Urothelium cell line (cell line): Measurements from ENCODE around the gene FOXN3.
A peak's percentile ranks its signal among the peaks of the same experiment; 100 is the strongest.
"Not testable (repeated sequence)": the region's sequence is repeated elsewhere in the genome, so short reads cannot be mapped to it uniquely, and the experiment has no call there.

ENCODE experiments used
- DNase-seq: peaks from one replicate; pipeline ENCODE4 v3.0.0; 2011; ENCODE audit warnings: low spot score, mixed read lengths
- FAIRE-seq: peaks from 2 replicates; lab custom pipeline; 2011; peaks lifted over from hg19 to GRCh38; lab: Jason Lieb, UNC

FOXN3 gene

GRCh38 chr14:89309670-89310177, 107.3 kb downstream of the FOXN3 start:
- FAIRE-seq (no peak), DNase-seq (no peak)

GRCh38 chr14:89308232-89308959, 108.6 kb downstream of the FOXN3 start:
- DNase-seq (no peak), FAIRE-seq (no peak)

DNA sequence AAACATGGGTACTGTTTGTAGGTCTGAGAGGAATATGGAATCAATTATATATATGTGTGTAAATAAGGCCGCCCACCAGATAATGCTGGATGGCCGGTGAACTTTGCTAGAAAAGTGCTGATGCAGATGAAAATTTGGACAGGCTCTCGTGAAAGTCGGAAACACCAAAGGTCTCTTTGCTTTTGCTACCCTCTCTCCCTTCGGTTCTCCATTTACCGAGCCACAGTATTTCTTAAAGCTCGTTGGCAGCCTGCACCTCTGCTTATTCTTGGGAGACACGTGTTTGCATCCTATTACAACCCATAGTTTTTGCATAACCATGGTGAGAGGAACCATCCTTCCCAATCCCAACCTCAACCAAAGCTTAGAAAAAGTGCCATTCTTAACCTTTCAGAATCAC, 109.6 kb downstream of the FOXN3 start:
- no peak for FAIRE-seq
- no peak for DNase-seq

- FAIRE-seq (no peak), DNase-seq (no peak)
Observed at GRCh38 chr14:89304972-89305703, 111.9 kb downstream of the FOXN3 start.

- DNase-seq (no peak), FAIRE-seq (no peak)
Observed at GRCh38 chr14:89304561-89304960, 112.5 kb downstream of the FOXN3 start.

DNA sequence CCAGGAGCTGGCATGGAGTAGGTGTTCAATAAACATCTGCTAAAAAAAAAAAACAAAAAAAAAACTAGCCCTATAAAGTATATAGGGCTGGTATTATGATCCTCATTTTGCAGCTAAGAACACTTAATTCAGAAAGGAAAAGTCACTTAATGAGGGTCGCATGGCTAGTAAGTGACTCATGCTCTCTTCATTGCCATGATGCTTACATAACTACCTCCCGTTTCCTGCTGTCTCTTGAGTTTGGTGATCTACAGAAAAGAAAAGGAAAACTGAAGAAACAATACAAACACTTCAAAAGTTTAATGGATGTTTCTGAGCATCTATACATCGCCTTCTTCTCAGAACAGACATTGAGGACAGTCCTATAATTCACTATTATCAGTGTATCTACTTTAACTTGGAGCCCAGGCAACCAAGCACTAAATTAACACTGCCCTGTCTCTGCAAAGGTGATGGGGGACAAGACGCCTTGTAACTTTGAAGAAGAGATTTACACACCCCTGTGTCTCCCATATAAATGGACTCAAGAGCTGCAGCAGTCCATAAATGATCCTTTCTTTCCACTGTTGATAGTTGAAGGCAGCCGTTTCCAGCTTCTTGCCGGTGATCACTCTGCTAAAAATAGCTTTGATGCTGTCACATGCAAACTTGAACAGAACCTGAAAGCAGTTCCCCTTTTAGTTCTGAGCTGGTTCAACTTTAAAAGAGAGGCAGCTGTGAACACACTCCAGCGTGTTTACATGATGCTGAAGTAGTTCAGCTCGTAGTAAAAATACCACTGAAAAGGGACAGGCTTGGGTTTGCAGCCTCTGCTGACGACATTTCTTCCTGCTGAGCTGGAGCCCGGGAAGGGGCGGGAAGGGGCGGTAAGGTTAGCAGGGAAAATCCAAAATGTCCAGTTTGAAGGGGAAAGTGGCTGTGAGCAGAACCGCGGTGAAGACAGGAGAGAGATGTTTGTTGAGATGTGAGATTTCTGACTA, 113.3 kb downstream of the FOXN3 start:
- DNase-seq: peak; percentile 21
- FAIRE-seq: no peak

DNA sequence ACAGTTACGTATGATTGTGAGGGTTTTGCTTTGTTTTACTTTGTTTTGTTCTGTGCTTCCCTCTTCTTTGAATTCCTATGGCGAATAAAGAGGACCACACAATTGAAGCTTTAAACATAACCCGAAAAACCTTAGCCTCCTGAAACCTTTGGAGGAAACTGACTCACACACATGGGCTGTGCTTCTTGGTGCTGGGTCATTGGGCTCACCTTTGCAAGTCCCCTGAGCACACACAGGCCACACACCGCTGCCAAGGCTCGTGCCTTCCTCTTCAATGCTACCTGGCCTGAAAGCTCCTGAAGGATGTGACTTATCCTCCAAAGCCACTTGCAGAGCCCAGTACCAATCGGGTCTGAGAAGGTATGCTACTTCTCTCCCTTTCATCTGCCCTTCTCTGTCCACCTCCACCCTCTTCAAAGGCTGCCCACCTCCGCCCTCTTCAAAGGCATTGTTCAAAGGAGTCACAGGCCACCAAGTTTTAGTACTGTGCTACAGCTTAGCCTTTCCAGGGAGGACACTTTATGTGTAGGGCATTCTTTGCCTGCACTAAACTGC, 114.6 kb downstream of the FOXN3 start:
- DNase-seq (no peak), FAIRE-seq (no peak)

GRCh38 chr14:89299587-89299986, 117.4 kb downstream of the FOXN3 start:
- FAIRE-seq: no peak
- DNase-seq: no peak

- no peak for DNase-seq
- FAIRE-seq: no peak
Observed at GRCh38 chr14:89298056-89298834, 118.8 kb downstream of the FOXN3 start.

GRCh38 chr14:89296281-89296745, 120.7 kb downstream of the FOXN3 start:
- DNase-seq: no peak
- FAIRE-seq: no peak

DNA sequence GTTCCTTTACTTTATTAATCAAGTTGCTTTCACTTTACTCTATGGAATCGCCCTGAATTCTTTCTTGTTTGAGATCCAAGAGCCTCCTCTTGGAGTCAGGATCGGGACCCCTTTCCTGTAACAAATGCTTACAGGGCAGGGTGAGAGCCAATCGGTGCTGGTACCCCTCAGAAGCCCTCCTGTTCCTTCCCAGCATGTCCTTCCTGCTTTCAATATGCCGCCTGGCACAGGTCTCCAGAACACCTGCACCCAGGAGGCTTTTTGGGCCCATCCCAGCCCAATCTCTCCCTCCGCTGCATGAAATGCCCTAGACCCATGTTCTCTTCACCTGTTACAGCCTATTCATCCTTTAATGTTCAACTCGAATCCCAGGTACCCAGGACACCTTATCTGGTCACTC, 122.2 kb downstream of the FOXN3 start:
- FAIRE-seq (no peak), DNase-seq (no peak)

DNA sequence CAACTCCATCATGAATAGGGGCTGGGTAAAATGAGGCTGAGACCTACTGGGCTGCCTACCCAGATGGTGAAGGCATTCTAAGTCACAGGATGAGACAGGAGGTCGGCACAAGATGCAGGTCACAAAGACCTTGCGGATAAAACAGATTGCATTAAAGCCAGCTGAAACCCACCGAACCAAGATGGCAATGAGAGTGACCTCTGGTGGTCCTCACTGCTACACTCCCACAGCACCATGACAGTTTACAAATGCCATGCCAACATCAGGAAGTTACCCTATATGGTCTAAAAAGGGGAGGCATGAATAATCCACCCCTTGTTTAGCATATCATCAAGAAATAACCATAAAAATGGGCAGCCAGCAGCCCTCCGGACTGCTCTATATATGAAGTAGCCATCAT, 122.6 kb downstream of the FOXN3 start:
- FAIRE-seq: not testable (repeated sequence)

GRCh38 chr14:89294060-89294459, 123.0 kb downstream of the FOXN3 start:
- DNase-seq: no peak
- FAIRE-seq: no peak

More for the DNA sequence above, 122.6 kb downstream of the FOXN3 start:
- not testable (repeated sequence) for DNase-seq

GRCh38 chr14:89293314-89293916, 123.6 kb downstream of the FOXN3 start:
- no peak for FAIRE-seq

GRCh38 chr14:89292579-89293313, 124.3 kb downstream of the FOXN3 start:
- DNase-seq (no peak), FAIRE-seq (no peak)

More at GRCh38 chr14:89293314-89293916, 123.6 kb downstream of the FOXN3 start:
- DNase-seq: no peak

DNA sequence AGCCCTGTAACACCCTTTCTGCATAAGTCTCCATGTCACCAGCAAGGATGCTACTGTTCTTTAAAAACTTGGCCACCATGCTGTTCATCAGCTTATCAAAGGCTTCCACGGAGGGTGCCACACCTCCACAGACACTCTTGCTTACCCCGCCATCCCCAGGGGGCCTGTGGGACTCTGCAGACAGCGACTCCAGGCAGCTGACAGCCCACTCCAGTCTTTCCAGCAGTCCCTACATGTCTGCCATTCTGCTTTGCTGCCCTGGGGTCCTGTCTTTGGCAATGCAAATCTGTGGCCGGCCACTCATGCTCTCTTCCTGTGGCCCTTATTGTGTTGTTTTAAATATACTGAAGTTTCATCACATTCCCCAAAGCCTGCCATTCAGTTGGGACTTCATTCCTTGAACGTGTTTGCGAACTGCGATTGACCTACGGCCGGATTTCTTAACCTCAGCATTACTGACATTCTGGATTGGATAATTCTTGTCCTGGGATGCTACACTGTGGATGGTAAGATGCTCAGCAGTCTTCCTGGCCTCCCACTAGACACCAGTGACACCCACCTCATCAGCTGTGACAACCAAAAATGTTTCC, 125.6 kb downstream of the FOXN3 start:
- DNase-seq (no peak), FAIRE-seq (no peak)

DNA sequence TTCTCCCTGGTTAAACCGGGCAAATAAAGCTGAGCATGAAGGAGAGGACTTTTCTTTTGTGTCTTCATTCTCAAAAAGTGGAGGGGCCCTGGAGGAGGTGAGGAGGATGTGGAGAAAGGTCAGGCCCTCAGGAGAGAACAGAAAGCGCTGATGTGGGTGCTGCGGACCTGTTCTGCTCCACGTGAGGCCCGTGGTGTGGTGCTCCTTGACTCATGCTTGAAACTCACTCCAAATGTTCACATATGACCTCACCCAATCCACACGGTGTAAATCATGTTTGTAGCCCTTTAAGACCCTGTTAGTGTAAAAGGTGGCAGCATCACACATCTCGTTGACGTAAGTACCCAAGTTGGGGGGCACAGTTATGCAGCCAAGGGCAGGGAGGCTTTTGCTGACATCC, 126.2 kb downstream of the FOXN3 start:
- FAIRE-seq (no peak), DNase-seq (no peak)

DNA sequence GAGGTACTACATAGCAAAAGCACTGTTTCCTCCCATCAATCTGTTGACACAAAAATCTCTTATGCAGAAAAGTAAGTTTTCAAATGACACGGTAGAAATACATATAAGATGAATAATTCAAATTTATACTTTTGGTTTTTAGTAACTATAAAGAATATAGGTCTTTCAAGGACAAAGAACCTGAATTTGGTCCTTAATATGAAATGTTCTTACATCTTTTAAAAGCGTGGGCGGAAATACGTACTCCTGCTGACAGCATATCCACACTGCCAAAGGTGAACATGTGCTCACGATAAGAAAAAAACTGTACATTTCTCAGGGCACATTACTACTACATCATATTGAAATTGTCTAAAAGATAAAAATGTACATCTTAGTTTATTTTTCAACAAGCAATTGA, 127.6 kb downstream of the FOXN3 start:
- no peak for FAIRE-seq
- no peak for DNase-seq
